Measurements from ENCODE around the gene ANOS1.

GRCh38 chrX:8755813-8756212 lies 23.9 kb upstream of the ANOS1 start:
- no peak for TF ChIP-seq CTCF (IDR thresholded peaks at IDR 0.05)
- no peak for TF ChIP-seq POLR2AphosphoS5 (IDR thresholded peaks at IDR 0.05)

All from breast epithelium (tissue), 3 donors.